ENCODE data around the gene UNC13B.

Gene UNC13B

DNA sequence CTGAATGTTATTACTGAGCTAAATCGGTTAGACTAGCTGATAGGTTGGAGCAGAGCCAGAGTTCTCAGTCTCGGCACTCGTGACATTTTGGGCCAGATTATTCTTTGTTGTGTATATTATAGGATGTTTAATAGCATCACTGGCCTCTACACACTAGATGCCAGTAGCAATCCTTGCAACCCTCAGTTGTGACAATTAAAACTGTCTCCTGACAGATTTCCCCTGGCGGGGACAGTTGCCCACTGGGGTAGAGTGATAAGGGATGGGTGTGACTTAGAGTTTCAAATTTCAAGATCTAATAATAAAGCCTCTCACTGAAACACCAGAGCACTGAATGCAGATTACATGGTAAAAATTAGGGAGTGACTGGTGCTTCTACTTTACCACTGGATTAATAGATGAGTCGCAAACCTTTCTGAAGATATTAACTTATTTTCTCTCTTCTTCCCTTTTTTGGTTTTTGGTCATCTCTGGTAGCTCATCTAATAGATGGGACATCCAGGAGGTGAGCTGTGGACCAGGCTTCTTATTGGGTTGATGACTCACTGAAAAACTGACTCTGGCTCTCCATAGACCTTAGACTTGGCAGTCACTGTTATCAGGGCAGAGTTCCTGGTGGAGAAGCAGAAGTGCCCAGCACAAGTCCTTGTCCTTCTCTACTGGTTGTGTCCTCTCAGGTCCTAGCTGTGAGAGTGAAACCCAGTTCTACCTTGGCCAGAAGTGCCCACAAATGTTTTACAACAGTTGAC, 150.3 kb downstream of the UNC13B start:
- TF ChIP-seq, protein P1, sequence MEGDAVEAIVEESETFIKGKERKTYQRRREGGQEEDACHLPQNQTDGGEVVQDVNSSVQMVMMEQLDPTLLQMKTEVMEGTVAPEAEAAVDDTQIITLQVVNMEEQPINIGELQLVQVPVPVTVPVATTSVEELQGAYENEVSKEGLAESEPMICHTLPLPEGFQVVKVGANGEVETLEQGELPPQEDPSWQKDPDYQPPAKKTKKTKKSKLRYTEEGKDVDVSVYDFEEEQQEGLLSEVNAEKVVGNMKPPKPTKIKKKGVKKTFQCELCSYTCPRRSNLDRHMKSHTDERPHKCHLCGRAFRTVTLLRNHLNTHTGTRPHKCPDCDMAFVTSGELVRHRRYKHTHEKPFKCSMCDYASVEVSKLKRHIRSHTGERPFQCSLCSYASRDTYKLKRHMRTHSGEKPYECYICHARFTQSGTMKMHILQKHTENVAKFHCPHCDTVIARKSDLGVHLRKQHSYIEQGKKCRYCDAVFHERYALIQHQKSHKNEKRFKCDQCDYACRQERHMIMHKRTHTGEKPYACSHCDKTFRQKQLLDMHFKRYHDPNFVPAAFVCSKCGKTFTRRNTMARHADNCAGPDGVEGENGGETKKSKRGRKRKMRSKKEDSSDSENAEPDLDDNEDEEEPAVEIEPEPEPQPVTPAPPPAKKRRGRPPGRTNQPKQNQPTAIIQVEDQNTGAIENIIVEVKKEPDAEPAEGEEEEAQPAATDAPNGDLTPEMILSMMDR (IDR thresholded peaks at IDR 0.05; ENCODE audit: low read depth, low read length): no peak
- in situ Hi-C loops (cut with HindIII; ENCODE audit: low sequenced_read_pairs): no loop called here
- no peak overlapping the region for H3K4me3 ChIP-seq (ENCODE audit: low read depth, low read length)
- no peak for DNase-seq (ENCODE audit: low read depth, low spot score)

DNA sequence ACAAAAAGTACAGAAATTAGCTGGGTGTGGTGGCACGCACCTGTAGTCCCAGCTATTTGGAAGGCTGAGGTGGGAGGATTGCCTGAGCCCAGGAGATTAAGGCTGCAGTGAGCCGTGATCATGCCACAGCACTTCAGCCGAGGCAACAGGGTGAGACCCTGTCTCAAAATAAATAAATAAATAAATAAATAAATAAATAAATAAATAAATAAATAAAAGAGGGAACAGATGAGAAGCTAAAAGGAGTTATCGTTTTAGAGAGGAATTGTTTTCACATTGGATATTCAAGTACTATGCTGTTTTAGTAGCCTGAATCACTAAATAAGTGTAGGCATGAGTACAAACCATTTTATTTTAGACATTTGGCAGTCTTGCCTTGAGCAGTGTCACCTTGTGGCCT, 151.7 kb downstream of the UNC13B start:
- no peak overlapping the region for H3K4me3 ChIP-seq (ENCODE audit: low read depth, low read length)
- in situ Hi-C loops (cut with HindIII; ENCODE audit: low sequenced_read_pairs): no loop called here
- no peak for DNase-seq (ENCODE audit: low read depth, low spot score)
- TF ChIP-seq, protein P1 (IDR thresholded peaks at IDR 0.05; ENCODE audit: low read depth, low read length): no peak

DNA sequence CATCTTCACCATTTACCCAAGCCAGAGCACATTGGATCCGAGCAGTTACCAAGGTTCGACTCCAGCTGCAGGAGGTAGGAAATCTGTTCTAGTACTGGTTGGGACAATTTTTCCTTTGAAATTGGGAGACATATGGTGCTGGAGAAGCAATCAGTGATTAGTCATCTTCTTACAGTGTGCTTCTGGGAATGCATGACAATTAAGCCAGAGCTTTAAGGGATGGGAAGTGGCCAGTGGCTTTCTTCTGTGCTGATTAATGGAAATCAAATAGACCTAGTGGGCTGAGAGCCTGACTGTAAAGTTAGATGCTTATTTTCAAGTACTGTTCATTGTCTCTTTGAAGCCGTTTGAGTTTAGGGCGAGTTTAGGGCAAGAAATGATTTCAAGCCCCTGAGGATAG, 152.1 kb downstream of the UNC13B start:
- peak; percentile 69 for DNase-seq (ENCODE audit: low read depth, low spot score)

DNA sequence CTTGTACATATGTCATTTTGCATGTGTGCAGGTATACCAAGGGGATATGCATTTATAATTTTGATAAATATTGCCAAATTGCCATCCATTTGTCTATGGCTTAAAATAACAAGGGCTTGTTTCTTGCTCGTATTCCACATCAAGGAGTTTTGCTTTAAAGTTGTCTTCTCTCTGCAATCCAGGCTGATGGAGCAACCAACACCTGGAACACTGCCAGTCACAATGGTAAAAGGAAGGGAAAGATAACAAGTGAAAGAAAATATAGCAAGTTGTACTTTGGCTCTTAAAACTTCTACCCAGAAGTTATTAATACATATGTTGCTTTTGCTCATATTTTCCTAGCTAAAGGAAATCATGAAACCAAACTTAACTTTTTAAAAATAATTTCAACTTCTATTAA, 156.9 kb downstream of the UNC13B start:
- DNase-seq (ENCODE audit: low read depth, low spot score): no peak
- H3K4me3 ChIP-seq (ENCODE audit: low read depth, low read length): no peak overlapping the region
- TF ChIP-seq, protein P1 (IDR thresholded peaks at IDR 0.05; ENCODE audit: low read depth, low read length): no peak
- in situ Hi-C loops (cut with HindIII; ENCODE audit: low sequenced_read_pairs): no loop called here

More for the DNA sequence above, 152.1 kb downstream of the UNC13B start:
- in situ Hi-C loops (cut with HindIII; ENCODE audit: low sequenced_read_pairs): no loop called here
- TF ChIP-seq, protein P1 (IDR thresholded peaks at IDR 0.05; ENCODE audit: low read depth, low read length): no peak
- no peak overlapping the region for H3K4me3 ChIP-seq (ENCODE audit: low read depth, low read length)

DNA sequence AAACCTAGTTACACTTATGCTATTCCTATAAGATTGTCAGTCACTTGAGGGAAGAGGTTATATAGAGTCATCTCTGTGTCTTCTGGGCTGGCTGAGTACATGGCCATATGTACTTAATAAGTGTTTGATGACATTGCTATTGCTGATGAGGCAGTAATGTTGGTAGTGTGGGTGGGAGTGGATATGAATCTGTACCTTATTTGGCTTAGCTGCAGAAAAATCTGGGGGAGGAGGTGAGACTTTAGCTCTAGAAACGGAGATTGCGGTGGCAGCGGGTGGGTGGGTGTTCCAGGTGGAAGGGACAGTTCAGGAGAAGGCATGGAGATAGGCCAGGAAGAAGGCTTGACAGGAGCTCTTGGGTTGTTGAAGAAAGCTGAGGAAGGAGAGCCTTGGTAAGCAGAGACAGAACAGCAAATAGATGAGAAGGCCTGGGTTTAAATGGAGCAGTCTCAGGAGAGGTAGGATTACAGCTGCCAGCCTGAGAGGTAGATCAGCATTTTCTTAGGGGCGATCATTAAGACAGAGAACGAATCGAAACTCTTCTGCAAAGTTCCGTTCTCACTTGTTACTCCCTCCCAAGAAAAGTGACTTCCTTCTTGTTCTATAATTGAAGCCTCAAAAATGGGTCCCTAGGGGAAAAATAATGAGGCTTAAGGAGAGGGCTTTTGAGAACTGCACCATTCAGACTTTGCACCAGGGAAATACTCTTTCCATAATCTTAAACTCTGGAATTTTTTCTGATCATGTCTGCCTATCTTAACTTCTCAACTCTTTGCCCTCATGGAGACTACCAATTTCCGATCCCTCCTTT, 160.5 kb downstream of the UNC13B start:
- no peak overlapping the region for H3K4me3 ChIP-seq (ENCODE audit: low read depth, low read length)
- in situ Hi-C loops (cut with HindIII; ENCODE audit: low sequenced_read_pairs): no loop called here
- no peak for DNase-seq (ENCODE audit: low read depth, low spot score)
- TF ChIP-seq, protein P1 (IDR thresholded peaks at IDR 0.05; ENCODE audit: low read depth, low read length): no peak

- H3K4me3 ChIP-seq (ENCODE audit: low read depth, low read length): no peak overlapping the region
- TF ChIP-seq, protein P1 (IDR thresholded peaks at IDR 0.05; ENCODE audit: low read depth, low read length): no peak
- no peak for DNase-seq (ENCODE audit: low read depth, low spot score)
- in situ Hi-C loops (cut with HindIII; ENCODE audit: low sequenced_read_pairs): no loop called here
Measured at GRCh38 chr9:35324966-35325365, 163.2 kb downstream of the UNC13B start.

Measured in astrocyte of the spinal cord (primary cell).